ENCODE results near the gene ST3GAL6.

ST3GAL6 gene

GRCh38 chr3:98777286-98777685, 14.1 kb downstream of the ST3GAL6 start:
- no peak for DNase-seq (ENCODE audit: low read depth)

GRCh38 chr3:98777801-98778220, 14.7 kb downstream of the ST3GAL6 start:
- DNase-seq (ENCODE audit: low read depth), result peak; percentile 61

GRCh38 chr3:98778383-98778782, 15.2 kb downstream of the ST3GAL6 start:
- DNase-seq (ENCODE audit: low read depth), result no peak

- DNase-seq (ENCODE audit: low read depth), result peak; percentile 81
Measured at GRCh38 chr3:98778852-98779413, 15.8 kb downstream of the ST3GAL6 start.

GRCh38 chr3:98779541-98780335, 16.6 kb downstream of the ST3GAL6 start:
- peak; percentile 31 for DNase-seq (ENCODE audit: low read depth)

- DNase-seq (ENCODE audit: low read depth), result peak; percentile 53
Measured at GRCh38 chr3:98780343-98780742, 17.2 kb downstream of the ST3GAL6 start.

GRCh38 chr3:98782824-98783500, 19.8 kb downstream of the ST3GAL6 start:
- no peak for DNase-seq (ENCODE audit: low read depth)

- DNase-seq (ENCODE audit: low read depth), result no peak
Measured at GRCh38 chr3:98784042-98784441, 20.9 kb downstream of the ST3GAL6 start.

- peak; percentile 86 for DNase-seq (ENCODE audit: low read depth)
Measured at GRCh38 chr3:98784666-98785600, 21.8 kb downstream of the ST3GAL6 start.

- no peak for DNase-seq (ENCODE audit: low read depth)
Measured at GRCh38 chr3:98786364-98787006, 23.3 kb downstream of the ST3GAL6 start.

- no peak for DNase-seq (ENCODE audit: low read depth)
Measured at GRCh38 chr3:98787181-98787580, 24.0 kb downstream of the ST3GAL6 start.

- no peak for DNase-seq (ENCODE audit: low read depth)
Measured at GRCh38 chr3:98788651-98789050, 25.5 kb downstream of the ST3GAL6 start.

- no peak for DNase-seq (ENCODE audit: low read depth)
Measured at GRCh38 chr3:98791341-98792325, 28.5 kb downstream of the ST3GAL6 start.

- peak; percentile 10 for DNase-seq (ENCODE audit: low read depth)
Measured at GRCh38 chr3:98793971-98794370, 30.8 kb downstream of the ST3GAL6 start.

GRCh38 chr3:98796334-98796733, 33.2 kb downstream of the ST3GAL6 start:
- no peak for DNase-seq (ENCODE audit: low read depth)

GRCh38 chr3:98797905-98798304, 34.8 kb downstream of the ST3GAL6 start:
- no peak for DNase-seq (ENCODE audit: low read depth)

GRCh38 chr3:98798820-98799219, 35.7 kb downstream of the ST3GAL6 start:
- no peak for DNase-seq (ENCODE audit: low read depth)

GRCh38 chr3:98799479-98799878, 36.3 kb downstream of the ST3GAL6 start:
- DNase-seq (ENCODE audit: low read depth), result no peak

GRCh38 chr3:98800401-98800800, 37.3 kb downstream of the ST3GAL6 start:
- no peak for DNase-seq (ENCODE audit: low read depth)

- no peak for DNase-seq (ENCODE audit: low read depth)
Measured at GRCh38 chr3:98801043-98801747, 38.1 kb downstream of the ST3GAL6 start.
